Retina (tissue), 1 donor: ENCODE measurements around the gene MAP3K14.

Experiments used
- DNase-seq: peaks from one replicate; pipeline ENCODE4 v3.0.0-alpha.2; 2016

MAP3K14 gene

DNA sequence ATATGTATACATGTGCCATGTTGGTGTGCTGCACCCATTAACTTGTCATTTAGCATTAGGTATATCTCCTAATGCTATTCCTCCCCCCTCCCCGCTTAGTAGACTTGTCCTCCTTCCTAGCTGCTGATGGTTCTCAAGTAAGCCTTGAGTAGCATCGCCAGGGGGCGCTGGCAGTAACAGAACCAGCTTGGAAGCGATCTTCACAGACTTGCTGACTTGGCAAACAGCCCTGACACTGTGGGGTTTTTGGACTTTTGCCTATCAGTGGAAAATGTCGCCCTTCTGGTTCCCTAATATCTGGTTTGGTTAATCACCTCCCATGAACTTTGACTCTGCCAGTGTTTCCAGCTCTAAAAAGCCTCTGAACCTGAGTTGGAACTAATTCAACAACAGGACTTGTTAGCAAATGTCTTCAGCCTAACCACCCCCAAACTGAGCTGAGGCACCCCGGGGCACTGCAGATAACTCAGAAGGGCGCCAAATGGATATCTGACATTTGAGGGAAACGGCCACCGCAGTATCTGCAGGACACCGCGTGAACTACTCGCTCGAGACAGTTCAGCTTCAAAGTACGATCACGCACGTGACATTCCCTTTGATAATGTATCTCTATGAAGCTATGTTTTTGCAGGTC is 39.5 kb downstream of the MAP3K14 start:
- DNase-seq, result peak; percentile 77

GRCh38 chr17:45276031-45276430 is 40.8 kb downstream of the MAP3K14 start:
- DNase-seq, result no peak

GRCh38 chr17:45274033-45274432 is 42.8 kb downstream of the MAP3K14 start:
- DNase-seq, result no peak

DNA sequence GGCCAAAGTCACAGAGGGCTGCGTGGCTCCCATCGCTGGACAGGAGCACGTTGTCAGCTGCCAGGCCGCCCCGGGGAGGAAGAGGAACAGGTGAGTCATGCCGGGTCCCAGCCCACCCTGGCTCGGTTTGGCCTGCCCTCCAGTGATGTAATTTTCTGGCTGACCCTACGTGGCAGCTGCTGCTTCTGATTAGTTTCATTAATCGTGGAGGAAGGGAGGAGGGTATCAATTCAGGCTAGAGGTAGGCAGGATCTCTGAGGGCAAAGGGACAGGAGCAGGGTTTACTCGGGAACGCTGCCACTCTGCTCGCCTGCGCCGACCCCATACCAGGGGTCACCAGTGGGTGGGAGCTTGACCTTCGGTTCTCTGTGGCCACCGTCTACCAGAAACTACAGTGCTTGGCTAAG is 43.3 kb downstream of the MAP3K14 start:
- DNase-seq, result no peak

GRCh38 chr17:45271603-45272002 is 45.2 kb downstream of the MAP3K14 start:
- no peak for DNase-seq

DNA sequence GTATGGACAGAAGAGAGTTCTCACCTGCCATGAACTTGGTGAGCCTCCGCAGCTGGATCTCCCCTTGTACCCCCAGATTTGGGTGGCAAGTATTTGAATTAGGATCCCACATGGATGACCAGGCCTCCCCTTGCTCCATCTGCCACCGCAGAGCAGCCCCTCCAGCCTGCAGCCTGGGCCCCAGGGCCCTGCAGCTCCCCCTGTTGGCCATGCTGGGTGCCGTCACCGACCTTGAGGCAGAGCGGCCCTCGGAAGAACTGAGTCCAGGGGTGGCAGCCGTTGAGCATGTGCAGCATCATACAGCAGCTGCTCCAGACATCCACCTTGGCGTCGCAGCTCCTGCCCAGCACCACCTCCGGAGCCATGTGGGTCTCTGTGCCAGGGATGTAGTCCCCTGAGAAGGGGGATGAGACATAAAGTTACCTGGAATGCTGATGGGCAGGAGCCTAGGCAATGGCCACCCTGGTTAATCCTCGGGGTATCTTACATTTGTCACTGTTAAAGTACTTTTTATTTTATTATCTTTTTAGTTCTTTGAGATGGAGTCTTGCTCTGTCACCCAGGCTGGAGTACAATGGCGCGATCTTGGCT is 45.9 kb downstream of the MAP3K14 start:
- no peak for DNase-seq

DNA sequence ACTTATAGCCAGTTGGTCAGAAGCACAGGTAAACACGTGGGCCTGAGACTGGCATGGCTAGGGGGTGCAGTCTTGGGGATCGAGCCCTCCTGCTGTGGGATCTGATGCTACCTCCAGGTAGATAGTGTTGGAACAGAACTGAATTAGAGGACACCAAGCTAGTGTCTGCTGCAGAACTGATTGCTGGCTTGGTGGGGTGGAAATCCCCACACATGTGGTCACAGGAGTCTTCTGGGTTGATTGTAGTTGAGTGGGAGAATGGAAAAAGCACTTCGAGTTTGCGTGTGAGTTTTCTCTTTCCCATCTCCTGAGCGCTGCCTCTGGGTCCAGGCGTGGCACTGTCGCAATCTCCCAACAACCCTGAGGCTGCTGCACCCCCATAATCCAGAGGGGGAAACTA is 46.9 kb downstream of the MAP3K14 start:
- no peak for DNase-seq

DNA sequence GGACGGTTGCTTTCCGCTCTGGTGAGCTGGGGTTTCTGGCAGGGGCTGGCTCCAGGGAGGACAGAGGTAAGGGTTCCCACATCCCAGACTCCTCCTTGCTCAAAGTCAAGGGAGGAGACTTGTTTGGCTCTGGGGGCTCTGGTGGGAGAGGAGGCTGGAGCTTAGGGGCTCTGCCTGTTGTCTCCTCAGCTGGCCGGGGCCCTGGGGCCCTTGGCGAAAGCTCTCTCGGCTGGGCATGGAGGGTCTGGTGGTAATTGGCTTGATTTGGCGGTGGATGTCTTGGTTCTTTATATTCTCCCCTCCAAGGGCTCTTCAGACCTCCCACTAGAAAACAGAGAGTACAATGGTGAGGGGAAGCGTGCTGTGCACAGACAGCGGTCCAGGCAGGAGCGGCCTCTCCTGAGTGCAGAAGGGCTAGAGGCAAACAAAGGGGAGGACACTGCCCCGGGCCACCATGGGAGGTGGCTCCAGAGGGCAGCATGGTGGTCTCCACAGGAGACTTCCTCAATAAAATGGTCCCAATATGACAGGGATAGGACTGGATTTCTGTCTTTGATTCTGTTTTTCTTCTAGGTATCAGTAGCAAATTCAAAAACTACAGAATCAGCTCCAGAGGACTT is 49.3 kb downstream of the MAP3K14 start:
- no peak for DNase-seq

DNA sequence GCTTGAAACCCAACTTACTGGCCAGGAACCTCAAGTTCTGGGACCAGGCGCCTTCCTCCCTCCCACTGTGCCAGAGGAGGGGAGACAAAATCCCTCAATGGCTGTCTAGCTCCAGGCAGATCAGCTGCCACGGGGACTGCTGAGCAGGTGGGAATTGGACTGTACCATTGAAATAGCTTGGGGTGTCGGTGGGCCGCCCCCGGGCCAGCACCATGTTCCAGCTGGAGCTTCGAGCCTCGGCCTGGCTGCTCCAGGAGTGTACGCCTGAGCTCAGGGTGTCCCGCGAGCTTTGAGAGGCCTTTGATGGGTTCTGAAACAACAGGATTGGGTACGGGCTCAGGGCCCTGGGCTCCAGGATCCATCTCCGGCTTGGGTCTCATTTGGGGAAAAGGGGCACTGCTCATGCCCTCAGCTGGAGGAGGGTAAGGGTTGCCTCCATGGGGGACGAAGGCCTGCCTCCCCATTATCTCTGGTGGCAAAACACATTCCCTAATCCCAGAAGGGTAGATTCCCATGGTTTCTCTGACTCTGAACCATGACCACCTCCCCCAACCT is 50.4 kb downstream of the MAP3K14 start:
- no peak for DNase-seq

- no peak for DNase-seq
Measured at GRCh38 chr17:45265821-45266220, 51.0 kb downstream of the MAP3K14 start.

DNA sequence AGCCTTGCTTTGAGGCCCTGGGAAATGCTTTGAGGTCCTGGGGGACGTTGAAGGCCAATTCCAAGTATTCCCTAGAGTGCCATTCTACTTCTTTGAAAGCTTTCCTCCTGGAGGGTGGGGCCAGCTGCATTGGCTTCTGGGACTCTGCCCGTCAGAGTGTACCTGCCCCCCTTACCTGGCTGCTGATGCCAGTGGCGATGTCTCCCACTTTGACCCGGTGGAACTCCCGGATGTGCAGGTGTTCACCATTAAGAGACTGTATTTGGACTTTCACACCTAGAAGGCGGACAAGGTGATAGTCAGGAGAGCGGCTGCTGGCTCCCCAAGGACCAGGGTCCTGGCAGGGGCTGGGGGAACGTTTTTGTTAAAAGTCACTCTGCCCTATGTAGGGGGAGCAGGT is 51.8 kb downstream of the MAP3K14 start:
- no peak for DNase-seq

DNA sequence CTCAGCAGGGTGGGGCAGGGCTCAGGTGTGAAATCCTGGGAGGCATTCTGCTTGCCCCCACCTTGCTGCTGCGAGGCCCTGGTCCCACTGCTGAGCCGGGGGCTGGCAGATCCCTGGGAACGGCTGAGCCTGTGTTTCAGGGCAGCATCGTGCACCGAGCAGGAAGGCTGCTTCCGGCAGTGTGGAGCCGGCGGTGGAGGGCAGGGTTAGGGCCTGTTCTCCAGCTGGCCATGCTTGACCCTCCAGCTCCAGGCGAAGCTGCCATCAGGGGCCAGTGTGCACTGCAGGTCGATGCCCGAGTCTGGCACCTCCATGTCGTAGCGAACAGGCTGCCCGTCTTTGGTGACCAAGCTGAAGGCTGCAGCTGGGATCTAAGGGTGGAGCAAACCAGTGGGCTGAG is 52.4 kb downstream of the MAP3K14 start:
- no peak for DNase-seq

DNA sequence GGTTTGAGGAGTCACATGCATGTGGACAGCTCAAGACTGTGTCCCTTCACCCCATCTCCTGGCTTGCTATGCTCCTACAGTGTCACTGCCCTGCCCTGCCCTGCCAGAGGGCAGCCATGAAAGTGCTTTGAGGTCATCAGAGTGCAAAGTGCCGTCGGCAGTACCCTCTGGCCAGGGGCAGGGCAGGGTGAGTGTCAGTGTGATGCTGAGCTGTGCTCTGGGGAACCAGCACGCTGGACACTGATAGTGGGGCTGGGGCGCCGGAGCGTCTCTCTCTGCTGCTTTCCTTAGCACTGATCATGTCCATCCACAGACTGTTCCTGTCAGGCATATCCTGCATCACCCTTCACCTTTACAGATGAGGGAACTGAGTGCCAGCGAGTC is 53.4 kb downstream of the MAP3K14 start:
- no peak for DNase-seq

DNA sequence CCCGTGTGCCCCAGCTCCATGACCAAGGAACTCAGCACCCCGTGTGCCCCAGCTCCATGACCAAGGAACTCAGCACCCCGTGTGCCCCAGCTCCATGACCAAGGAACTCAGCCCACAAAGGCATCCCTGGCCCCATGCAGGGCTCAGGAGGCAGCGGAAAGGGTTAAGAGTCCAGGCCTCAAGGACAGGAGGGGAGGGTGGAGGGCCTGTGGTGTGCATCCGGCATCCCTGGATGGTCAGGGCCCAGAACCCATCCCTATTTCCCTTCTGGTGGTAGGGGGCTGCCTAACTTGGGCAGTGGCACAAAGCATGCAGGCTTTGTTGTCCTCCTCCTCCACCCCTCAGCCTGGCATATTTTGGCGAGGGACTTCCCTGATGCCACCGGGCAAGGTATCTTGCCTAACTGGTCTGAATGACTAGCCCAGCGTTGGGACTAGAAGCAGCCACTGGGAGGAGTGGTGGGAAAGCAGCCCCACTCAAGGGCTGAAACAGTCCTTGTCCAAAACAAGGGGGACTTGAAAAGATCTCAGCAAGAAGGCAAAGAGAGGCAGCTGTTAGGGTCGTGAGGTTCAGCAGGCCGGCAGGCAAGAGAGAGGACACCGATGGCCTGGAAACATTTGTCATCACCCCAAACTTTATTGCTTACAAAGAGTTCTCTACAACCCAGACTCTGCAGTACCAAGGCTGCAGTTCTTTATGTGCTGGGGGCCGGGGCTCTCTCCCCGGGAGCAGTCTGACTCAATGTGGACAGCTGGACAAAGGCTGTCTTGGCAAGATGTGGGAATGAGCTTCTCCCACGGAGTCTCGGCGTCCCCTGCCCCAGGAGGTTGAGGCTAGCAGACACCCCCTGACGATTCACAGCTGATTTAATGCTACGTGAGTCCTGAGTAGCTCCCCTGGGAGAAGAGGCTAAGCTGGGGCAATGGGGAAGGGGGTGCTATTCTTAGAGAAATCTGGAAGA is 54.0 kb downstream of the MAP3K14 start:
- no peak for DNase-seq

- peak; percentile 68 for DNase-seq
Measured at GRCh38 chr17:45261577-45262515, 55.0 kb downstream of the MAP3K14 start, which contains the start of gene SPATA32. SPATA32 (minus strand) TSS chr17:45262094; CDS start chr17:45262016, 78 bp downstream.

DNA sequence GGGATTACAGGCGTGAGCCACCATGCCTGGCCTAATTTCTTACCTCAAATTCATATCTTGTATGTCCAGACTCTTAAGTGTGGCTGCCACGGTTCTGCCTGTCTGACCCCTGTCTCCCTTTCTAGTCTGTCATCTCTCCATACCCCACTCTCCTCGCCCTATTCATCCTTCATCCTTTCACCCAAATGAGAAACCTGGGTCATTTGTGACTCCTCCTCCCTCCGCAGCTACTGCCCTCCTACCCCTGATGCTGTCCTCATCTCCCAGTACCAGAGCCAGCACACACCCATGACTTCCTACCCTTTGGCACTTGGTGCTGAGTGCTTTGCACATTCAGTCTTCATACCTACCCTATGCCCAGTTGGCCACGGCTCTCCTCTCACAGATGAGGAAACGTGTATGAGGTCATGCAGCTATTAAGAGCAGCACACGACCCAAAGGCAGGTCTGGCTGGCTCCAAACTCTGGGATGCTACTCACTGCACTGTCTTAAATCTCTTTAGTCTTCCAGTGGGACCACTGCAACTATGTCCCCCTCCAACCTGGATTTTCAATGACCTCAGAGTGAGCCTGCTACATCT is 56.5 kb downstream of the MAP3K14 start:
- DNase-seq, result no peak

DNA sequence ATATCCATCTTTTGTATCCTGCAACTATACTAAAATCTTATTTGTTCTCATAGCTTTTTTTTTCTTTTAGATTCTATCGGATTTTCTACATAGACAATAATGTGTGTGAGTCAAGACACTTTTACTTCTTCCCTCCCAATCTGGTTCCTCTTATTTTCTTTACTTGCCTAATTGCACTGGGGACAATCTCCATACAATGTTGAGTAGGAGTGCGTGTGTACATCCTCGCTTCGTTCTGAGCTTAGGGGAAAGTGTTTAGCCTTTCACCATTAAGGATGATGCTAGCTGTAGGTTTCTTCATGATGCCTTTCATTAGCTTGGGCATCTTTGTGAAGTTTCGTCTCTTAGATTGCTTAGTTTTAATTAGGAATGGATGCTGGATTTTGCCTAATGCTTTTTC is 57.8 kb downstream of the MAP3K14 start:
- DNase-seq, result no peak

- DNase-seq, result no peak
Measured at GRCh38 chr17:45257115-45257514, 59.7 kb downstream of the MAP3K14 start.

DNA sequence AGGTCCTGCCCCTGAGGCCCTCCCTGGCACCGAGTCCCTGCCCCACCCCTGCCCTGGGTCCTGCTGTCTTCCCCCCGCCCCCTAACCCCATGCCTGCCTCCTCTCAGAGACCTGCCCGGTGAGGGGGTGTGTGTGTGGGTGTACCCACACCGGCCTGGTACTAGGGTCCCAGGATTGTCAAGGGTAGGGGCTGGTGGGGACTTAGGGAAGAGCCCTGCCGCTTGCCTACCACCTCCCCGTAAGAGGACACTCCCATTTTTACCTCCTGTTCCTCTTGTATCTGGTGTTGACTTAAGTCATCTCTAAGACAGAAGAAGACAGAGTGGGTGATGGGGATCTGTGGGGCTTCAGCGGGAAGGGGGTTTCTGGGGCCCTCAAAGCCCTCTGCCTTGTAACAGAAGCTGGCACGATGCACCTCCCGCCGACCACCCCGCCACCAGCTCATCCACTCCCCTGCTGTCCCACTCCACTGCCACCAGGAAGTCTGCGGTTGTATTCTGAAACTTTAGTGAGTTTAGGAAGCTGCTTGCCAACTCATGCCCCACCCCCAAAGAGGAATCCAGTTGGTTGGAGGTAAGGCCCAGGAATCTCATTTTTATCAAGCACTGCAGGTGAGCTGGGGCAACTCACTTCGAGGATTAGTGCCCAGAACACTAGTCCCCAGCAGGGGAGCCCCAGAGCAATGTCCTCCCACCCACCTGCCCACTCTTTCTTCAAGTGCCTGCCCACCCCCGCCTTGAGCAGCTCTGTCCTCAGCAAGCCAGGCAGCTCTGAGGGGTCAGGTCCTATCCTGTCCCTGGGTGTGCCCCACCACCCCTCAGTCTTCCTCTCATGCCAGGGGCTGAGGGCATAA is 60.5 kb downstream of the MAP3K14 start:
- no peak for DNase-seq

DNA sequence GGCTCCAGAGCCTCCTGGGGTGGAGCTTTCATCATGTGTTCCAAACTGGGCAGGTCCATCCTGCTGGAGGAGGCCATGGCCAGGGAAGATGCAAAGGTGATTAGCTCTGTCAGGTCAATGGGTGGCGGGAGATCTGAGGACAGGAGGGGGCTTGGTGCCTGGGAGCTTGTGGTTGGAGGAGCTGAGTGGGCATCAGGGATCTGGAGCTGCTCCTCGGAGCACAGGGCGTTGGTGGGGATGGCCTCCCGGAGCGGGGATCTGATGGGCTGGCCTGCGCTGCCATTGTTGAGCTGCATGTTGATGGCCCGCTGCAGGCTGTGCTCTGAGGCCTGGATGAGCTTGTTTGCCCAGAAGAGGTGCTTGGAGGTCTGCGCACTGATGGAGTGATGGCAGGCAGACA is 61.5 kb downstream of the MAP3K14 start:
- no peak for DNase-seq
